Peyer's patch (tissue), 4 donors: ENCODE measurements around the gene GGTLC2.

ENCODE experiments used
- POLR2A ChIP-seq, 2 donors: fragments of 450-650 bp; IDR thresholded peaks; one replicate each; pipeline ENCODE4 v1.5.1; 2017; ENCODE audit warnings: antibody characterized with exemption in 2 of 2, mild to moderate bottlenecking in 2 of 2, moderate library complexity in 2 of 2
- TF ChIP-seq, protein P1 (sequence below), 6 experiments: fragments of 450-650 bp in 4 of 6; fragments of 200-600 bp in 2 of 6; sonication (generic) in 1 of 6; IDR thresholded peaks; one replicate each; pipeline ENCODE4 v1.5.1; 2017 to 2019; ENCODE audit warnings: antibody characterized with exemption in 6 of 6, mild to moderate bottlenecking in 3 of 6, moderate library complexity in 1 of 6

DNA sequence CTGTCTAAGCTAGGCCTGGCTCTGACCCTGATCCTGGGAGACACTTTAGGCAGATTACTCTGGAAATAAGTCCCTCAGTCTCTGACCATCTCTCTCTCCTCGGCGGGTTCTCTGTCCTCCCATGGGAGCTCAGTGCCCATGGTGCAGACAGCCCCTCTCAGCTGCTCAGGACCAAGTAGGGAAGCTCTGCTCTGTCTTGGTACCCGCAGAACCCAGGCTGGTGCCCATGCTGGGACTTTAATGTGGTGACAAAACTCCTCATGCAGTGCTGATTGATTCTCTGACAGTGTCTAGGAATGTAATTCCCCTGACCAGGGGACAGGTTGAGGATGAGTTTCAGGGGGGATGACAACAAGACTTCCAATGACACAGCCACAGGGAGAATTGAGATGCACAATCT lies 30.3 kb upstream of the GGTLC2 start:
- TF ChIP-seq, protein P1, sequence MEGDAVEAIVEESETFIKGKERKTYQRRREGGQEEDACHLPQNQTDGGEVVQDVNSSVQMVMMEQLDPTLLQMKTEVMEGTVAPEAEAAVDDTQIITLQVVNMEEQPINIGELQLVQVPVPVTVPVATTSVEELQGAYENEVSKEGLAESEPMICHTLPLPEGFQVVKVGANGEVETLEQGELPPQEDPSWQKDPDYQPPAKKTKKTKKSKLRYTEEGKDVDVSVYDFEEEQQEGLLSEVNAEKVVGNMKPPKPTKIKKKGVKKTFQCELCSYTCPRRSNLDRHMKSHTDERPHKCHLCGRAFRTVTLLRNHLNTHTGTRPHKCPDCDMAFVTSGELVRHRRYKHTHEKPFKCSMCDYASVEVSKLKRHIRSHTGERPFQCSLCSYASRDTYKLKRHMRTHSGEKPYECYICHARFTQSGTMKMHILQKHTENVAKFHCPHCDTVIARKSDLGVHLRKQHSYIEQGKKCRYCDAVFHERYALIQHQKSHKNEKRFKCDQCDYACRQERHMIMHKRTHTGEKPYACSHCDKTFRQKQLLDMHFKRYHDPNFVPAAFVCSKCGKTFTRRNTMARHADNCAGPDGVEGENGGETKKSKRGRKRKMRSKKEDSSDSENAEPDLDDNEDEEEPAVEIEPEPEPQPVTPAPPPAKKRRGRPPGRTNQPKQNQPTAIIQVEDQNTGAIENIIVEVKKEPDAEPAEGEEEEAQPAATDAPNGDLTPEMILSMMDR (IDR thresholded peaks at IDR 0.05), result no peak
- TF ChIP-seq POLR2A (IDR thresholded peaks at IDR 0.05), result no peak
